Stimulated activated CD4-positive, alpha-beta T cell treated with anti-CD3 and anti-CD28 coated beads, Interleukin-15, amount 100 ng/mL, for 24 hours (primary cell): ENCODE measurements around the gene APOO.

Experiments used
- DNase-seq: peaks from one replicate; pipeline ENCODE4 v3.0.0-alpha.2; 2020

Gene APOO

DNA sequence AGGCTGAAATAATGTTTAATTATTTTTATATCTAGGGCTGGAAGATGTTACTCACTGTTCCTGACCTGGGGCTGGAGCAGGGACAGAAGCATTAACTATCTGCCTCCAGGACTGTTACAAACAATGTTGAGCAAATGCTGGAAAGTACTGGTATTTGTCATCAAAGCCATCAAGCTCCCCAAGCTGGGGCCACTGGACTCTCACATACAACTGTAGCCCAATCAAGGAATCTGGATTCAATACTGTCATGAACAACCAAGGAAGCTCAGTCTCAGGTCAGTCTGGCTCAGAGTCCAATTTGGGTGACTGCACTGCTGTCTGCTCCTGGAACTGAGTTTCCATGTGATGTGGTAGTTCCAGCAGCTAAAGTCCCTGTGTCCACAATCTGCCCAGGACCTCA is 50.4 kb downstream of the APOO start:
- DNase-seq, result no peak

DNA sequence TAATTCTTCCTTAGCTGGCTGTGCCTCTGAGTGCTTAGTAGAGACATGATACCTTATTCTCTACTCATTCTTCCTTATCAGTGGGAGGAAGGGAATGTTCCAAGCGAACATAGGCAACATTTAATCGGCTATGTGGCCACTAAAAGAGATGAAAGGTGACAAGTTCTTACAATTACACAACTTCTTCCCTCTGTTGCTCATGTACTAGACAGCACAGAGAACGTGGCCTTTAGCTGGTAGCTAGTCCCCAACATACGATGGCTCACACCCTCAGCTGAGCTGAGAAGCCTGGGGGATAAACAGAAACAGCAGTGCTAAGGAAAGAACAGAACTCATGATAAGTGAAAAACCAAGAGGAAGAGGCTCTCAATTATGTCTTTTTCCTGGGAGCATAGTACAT is 52.2 kb downstream of the APOO start:
- no peak for DNase-seq

DNA sequence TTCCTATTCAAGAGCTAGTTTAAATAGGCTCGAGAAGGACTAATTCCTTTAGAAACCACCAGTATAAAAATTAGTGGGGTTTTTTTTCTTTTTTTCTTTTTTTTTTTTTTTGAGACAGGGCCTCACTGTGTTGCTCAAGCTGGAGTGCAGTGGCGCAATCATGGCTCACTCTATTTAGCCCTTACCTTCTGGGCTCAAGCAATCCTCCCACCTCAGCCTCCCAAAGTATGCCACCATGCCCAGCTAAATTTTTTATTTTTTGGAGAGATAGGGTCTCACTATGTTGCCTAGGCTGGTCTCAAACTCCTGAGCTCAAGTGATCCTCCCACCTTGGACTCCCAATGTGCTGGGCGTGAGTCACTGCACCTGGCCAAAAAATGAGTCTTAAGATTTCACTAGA is 52.8 kb downstream of the APOO start:
- DNase-seq, result no peak

DNA sequence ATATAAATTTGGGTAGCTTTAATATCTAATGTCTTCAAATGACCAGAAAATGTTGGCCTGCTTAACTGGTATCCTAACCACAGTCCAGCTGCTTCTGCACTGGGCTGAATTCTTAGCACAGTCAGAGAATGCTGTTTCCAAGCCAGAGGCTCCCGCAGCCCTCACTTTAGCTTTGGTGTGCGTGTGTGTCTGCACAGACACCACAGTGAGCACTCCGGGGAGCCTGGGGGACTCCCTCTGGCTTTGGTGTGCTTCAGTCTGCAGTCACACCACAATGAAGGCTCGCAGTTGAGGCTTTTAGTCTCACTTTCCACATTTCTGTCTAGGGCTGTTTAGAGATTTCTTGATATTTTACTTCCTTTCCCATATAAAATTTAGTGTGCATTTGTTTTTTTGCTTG is 53.6 kb downstream of the APOO start:
- no peak for DNase-seq

DNA sequence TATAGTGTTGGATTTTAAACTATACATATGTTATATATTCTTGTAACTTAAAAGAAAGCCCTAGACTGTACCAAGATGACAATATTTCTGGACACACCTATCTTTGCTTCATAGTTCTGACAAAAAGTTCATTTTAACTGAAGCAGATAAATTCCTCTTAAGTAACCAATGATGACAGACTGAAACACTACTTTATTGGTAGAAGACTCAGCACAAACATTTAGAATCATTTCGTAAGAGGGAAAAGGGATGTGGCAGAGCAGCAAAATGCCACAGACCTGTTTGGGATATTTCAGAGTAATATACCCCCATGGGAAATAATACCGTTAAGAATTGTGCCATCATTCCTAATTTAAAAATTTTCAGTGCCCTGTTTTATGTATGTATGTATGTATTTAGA is 56.2 kb downstream of the APOO start:
- DNase-seq, result no peak

DNA sequence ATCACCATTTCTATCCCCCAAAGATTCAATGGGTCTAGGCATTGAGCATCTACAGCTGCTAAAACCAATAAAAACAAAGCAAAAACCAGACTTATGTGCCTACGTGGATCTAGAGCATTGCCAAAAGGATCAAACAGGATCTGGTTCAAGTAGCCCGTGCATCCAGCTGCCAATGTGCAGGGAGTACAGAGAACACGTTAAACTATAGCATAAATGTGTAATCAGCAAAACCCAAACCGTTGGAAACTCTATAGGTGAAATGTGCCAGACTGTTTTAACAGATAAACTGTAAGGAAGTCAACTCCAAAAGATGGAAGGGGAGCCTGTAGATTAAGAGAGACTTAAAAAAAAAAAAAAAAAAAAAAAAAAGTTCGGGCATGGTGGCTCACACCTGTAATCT is 58.5 kb downstream of the APOO start:
- DNase-seq, result no peak

DNA sequence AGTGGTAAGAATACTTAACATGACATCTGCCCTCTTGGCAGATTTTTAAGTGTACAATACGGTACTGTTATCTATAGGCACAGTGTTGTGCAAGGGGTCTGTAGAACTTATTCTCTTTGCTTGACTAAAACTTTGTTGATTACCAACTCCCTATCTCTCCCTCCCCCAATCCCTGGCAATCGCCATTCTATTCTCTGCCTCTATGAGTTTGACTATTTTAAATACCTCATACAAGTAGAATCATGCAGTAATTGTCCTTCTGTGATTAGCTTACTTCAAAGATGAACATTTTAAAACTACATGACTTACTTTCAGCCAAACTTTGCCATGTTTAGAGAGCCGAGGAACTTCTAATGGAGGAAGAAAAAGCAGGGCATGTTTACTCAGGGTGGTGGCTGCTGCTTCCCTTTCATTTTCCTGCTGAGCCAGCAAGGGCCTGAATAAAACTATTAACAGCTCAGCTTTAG is 62.4 kb downstream of the APOO start:
- no peak for DNase-seq

DNA sequence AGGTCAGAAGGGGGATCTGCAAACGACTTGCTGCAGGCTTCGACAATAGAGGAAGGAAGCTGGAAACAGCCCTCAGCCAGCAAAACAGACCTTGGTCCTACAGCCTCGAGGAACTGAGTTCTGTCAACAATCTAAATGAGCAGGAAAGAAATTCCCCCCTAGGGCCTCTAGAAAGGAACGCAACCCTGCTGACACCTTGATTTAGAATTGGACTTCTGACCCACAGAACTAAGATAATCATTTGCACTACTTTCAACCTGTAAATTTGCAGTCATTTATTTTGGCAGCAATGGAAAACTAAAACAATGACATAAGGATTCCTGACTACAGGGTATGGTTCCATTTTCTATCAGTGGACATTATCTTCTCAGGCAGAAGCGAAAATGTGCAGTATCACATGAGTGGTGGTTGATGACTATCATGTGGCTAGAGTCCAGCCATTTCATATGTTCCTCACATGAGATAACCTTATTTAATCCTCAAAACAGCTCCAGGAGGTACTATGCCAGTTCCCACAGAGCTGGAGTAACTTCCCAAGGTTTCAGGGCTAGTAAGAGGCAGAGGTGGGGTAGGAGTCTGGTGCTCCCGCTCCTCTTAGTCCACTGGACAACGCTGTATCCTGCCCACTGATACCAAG is 63.1 kb downstream of the APOO start:
- DNase-seq, result no peak

DNA sequence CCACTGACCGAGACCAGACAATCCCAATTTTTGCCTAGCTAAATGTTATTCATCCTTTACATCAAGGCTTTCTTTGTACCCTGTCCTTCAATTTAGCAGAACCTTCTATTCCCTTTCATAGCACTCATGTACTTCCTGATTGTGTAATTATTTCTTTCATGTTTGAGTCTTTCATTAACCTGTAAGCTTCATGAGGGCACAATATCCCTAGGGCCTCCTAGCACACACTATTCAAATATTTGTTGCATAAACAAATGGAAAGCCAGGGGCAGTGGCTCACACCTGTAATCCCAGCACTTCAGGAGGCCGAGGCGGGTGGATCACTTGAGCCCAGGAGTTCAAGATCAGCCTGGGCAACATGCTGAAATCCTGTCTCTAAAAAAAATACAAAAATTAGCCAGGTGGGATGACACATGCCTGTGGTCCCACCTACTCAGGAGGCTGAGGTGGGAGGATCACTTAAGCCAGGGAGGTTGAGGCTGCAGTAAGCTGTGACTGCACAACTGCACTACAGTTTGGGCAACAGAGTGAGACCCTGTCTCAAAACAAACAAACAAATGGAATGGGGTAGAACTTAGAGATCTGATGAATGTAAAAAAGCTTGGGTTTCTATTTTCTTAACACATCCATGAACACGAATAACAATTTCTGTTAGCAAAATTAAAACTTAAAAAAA is 65.8 kb downstream of the APOO start:
- no peak for DNase-seq

DNA sequence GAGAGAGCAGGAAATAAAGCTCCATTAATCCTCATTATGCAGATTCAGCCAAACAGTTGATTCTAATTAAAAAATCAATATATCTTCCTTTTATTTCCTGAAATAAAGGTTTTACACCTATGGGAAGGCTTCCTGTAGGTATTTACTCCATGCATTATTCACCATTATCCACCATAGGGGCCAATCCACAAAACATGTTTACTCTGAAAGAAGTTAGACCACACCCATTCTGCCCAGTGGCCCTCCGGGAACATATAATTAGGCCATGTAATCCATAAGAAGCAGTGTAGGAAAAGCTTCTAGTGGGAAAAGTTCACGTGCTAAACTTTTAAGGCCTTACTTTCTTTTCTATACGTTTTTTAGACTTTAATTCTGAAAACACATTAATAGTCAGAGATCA is 67.1 kb downstream of the APOO start:
- no peak for DNase-seq

DNA sequence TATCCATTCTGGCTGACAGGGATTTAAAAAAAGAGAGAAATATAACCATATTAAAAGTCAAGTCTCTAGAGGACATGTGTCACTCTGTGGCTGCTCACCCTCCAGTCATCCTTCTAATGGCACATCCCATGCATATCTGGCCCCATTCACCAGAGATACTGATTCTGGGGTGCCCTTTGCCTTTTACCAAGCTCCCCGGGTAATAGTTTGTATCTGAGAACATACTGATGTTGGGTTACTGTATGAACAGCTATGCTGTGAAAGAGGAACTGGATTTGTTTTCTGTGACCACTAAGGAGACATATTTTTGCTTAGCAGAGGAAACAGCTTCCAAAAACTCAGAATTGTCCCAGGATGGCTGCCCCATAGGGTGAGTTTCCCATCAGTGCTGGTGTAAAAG is 68.8 kb downstream of the APOO start:
- DNase-seq, result no peak

DNA sequence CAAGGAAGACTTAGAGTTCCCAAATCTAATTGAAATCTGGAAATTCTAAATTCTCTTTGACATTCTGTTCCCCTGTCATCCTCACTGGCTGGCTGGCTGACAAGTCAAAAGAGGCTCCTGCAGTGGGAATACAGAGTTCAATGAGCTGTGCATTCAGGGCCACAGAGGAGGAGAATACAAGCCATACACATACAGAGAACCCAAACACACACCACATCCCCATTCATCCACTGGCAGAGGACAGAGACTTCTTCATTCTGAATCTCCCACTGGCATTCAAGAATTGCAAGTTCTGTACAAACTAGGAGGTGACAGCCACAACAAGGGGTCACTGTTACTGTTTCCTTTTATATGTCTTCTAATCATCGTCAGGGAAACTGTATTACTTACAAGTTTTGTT is 75.0 kb downstream of the APOO start:
- DNase-seq, result no peak

DNA sequence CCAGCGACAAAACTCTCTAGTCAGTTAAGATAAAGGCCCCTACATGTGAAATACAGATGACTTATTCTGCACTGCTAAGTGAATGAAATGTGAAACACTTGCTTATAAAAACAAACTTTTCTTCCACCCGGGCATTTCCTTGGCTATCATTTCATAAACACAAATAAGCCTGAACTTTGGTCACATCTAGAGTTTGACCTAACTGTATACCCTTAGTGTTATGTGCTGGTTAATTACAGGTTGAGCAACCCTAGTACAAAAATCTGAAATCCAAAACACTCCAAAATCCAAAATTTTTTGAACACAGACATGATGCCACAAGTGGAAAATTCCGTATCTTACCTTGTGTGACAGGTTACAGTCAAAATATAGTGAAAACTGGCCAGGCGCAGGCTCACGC is 78.9 kb downstream of the APOO start:
- no peak for DNase-seq

DNA sequence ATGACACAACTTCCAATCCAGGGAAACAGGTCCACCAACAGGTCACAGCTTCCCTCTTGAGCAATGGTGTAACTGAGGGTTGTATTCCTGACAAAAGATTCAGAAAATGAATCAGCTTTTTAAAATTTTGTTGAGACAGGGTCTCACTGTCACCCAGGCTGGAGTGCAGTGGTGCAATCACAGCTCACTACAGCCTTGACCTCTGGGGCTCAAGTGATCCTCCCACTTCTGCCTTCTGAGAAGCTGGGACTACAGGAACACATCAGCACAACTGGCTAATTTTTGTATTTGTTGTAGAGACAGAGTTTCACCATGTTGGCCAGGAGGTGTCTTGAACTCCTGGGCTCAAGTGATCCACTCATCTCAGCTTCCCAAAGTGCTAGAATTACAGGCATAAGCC is 81.1 kb downstream of the APOO start:
- no peak for DNase-seq

DNA sequence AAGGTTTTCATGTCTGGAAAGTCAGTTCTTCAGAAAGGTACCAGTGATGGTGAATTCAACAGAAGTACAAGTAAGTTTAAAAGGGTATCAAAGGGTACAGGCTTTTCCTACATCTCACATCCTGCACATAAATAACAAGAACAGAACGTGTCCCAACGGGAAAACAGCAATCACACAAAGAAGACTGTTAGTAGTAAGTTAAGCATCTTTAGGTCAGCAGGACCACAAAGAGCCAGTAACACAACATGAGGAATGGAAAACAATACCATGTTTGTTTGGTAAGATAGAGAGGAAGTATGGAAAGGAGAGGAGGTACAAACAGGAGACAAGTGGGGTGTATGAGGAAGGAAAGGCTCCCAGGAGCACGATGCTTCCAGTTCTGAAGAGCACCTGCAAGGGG is 81.5 kb downstream of the APOO start:
- no peak for DNase-seq

DNA sequence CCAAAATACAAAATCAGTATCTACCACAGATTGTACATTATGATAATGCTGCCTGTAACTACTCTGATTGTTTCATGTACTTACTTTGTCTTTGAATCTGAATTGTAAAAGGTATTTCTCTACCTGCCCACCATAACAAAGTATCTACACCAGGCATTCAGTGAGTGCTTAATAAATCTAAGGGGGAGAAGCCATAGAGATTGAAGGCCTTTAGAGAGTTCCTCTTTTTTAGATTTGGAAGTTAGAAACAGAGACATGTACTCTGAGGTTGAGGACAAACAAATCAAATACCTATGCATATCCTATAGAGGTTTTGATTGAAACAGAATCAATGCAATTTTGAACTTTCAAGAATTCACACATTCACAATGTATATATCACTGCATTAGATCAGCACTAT is 82.1 kb downstream of the APOO start:
- no peak for DNase-seq

DNA sequence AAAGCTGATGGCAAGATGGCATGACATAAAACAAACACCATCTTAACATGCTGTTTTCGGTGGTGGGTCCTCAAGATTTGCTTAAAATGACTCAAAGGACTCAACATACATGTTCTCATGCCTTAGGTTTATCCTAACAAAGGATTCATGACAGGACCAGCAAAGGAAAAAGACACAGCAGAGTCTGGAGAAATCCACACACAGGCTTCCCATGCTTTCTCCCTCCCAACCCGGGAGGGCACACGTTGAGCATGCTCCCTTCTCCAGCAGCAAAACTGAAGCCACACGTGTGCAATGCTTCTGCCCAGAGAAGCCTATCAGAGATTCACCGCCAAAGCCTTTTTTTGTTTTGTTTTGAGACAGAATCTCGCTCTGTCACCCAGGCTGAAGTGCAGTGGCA is 84.9 kb downstream of the APOO start:
- no peak for DNase-seq

DNA sequence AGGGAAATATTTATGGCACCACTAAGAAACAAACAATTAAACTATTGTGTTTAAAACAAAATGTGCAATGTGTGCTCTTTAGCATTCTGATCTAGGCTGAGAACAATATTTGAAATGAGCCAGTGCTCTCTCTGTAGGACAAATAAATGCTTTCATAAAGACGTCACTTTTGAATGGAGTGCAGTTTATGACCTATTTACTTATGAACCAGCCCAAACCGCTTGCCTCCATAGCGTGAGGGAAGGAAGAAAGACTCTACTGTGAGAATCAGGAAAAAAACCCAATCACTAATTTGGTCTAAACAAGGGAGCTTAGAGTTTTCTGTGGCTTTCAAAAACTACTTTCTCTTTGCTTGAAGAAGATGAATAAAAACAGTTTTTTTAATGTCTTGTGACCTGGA is 85.3 kb downstream of the APOO start:
- DNase-seq, result no peak

DNA sequence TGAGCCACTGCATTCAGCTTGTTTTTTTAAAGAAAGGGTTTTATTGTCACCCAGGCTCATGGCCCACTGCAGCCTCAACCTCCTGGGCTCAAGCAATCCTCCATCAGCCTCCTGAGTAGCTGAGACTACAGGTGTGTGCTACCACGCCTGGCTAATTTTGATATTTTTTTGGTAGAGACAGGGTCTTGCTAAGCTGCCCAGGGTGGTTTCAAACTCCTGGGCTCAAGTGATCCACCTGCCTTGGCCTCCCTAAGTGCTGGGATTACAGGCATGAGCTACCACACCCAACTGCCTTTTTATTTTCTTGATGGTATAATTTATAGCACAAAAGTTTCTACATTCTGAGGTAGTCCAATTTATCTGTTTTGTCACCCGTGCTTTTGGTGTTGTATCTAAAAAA is 85.9 kb downstream of the APOO start:
- DNase-seq, result no peak

DNA sequence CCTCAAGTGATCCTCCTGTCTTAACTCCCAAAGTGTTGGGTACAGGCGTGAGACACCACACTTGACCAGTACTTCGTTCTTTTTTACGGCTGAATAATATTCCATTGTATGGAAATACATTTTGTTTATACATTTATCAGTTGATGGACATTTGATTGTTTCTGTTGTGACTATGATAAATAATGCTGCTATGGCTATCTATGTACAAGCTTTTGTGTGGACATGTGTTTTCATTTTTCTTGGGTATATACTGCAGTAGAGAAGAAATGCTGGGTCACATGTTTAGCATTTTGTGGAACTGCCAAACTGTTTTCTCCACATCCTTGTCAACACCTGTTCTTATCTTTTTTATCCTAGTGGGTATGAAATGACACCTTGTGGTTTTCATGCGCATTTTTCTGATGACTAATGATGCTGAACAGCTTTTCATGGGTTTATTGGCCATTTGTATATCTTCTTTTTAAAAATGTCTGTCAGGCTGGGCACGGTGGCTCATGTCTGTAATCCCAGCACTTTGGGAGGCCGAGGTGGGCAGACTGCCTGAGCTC is 87.4 kb downstream of the APOO start:
- no peak for DNase-seq

DNA sequence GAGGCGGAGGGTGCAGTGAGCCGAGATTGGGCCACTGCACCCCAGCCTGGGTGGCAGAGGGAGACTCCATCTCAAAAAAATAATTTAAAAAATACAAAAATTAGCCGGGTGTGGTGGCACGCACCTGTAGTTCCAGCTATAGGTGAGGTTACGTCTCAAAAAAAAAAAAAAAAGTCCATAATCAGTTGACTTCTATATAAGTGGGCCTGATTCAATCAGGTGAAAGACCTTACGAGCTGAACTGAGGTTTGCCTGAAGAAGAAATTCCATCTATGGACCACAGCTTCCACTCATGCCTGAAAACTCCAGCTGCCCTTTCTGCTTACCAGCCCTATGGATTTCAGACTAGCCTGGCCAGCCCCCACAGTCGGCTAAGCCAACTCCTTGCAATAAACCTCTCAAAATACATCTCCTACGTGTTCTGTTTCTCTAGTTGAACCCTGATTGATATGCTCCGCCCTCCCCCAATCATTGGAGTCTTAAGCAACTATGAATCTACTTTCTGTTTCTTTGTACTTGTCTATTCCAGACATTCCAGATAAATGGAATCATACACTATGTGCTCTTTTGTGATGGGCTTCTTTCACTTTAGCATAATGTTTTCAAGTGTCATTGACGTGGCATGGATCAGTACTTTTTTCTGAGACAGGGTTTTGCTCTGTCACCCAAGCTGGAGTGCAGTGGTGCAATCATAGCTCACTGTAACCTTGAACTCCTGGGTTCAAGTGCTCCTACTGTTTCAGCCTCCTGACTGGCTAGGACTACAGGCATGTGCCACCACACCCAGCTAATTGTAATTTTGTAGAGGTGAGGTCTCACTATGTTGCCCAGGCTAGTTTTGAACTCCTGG is 88.1 kb downstream of the APOO start:
- no peak for DNase-seq

DNA sequence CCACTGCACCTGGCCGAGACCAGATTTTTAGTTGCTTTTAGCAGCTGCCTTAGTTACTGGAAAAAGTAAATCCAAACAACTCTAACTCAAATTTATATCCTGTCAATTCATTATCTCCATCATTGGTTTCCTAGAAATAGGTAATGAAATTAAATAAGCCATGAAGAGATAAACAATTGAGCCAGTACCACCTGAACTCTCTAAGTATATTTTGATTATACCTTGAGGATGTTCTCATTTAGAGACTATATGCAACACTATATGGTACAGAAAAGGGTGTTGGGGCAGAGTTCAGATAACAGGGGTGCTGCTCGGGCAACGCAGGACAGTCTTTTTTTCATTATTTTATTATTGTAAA is 89.8 kb downstream of the APOO start:
- DNase-seq, result no peak

DNA sequence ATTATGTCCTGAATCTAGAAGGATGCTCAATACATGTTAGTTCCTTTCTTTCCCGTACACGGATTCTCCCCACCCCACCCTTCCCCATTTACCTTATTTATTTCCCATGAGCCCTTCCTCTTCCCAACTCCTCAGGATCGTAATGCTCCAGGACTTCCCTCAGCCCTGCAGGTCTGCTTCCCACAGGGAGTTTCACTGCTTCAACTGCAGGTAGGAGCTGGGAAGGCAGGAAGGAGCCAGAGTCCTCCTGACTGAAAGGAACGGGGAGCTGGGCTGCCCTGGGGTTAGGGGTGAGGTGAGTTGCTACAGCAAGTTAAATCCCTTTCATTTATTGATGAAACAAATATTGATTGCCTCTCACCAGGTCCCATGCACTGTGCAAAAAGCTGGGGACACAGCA is 91.6 kb downstream of the APOO start:
- DNase-seq, result no peak

DNA sequence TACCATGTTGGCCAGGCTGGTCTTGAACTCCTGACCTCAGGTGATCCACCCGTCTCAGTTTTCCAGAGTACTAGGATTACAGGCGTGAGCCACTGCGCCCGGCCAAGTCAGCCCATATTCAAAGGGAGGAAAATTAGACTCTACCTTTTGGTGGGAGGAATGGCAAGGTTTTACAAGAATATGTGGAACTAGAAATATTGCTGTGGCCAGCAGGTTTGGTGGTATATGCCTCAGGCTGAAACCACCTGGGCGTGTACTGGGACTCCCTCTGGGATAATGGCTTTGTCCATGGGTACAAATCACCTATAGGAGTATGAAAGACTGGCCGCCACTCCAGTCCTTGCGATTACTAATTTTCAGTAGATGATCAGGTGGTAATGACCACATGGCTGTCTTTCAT is 92.4 kb downstream of the APOO start:
- no peak for DNase-seq
